SK-N-SH treated with all-trans-retinoic acid at 6 μM for 48 hours (cell line): Measurements from ENCODE around the gene CDK14.

Experiments used
- ARNTL ChIP-seq: fragments of 450-650 bp; formaldehyde crosslinking; IDR thresholded peaks from 2 replicates; pipeline ENCODE4 v1.5.0; 2020; ENCODE audit warnings: low read depth, mild to moderate bottlenecking, moderate library complexity, borderline replicate concordance
- ESRRG ChIP-seq: fragments of 250-450 bp; sonication (Bioruptor Pico); IDR thresholded peaks from 2 replicates; pipeline ENCODE4 v1.6.1; 2021; ENCODE audit warnings: mild to moderate bottlenecking
- ISL1 ChIP-seq: fragments of 250-450 bp; sonication (Bioruptor Pico); IDR thresholded peaks from 2 replicates; pipeline ENCODE4 v2.1.2; 2022; ENCODE audit warnings: mild to moderate bottlenecking, moderate library complexity
- PPARA ChIP-seq: fragments of 250-450 bp; sonication (Bioruptor Pico); IDR thresholded peaks from 2 replicates; pipeline ENCODE4 v1.5.0; 2020; ENCODE audit warnings: mild to moderate bottlenecking, borderline replicate concordance
- RARB ChIP-seq: fragments of 250-450 bp; sonication (Bioruptor Pico); IDR thresholded peaks from 2 replicates; pipeline ENCODE4 v1.8.0; 2021; ENCODE audit warnings: mild to moderate bottlenecking, moderate library complexity
- TCF4 ChIP-seq: fragments of 250-450 bp; sonication (Bioruptor Pico); IDR thresholded peaks from 2 replicates; pipeline ENCODE4 v1.8.0; 2021; ENCODE audit warnings: mild to moderate bottlenecking, moderate library complexity, borderline replicate concordance
- ZFP30 ChIP-seq: fragments of 450-650 bp; formaldehyde crosslinking; IDR thresholded peaks from 2 replicates; pipeline ENCODE4 v1.5.0; 2022; ENCODE audit warnings: mild to moderate bottlenecking, moderate library complexity
- TF ChIP-seq, protein P1 (sequence below): fragments of 250-450 bp; sonication (Bioruptor Pico); IDR thresholded peaks from 2 replicates; pipeline ENCODE4 v1.8.0; 2020; ENCODE audit warnings: mild to moderate bottlenecking, moderate library complexity, borderline replicate concordance
- TF ChIP-seq, protein P2 (sequence below): fragments of 250-450 bp; sonication (Bioruptor Pico); IDR thresholded peaks from 2 replicates; pipeline ENCODE4 v1.5.1; 2020; ENCODE audit warnings: low read depth, mild to moderate bottlenecking, moderate library complexity

DNA sequence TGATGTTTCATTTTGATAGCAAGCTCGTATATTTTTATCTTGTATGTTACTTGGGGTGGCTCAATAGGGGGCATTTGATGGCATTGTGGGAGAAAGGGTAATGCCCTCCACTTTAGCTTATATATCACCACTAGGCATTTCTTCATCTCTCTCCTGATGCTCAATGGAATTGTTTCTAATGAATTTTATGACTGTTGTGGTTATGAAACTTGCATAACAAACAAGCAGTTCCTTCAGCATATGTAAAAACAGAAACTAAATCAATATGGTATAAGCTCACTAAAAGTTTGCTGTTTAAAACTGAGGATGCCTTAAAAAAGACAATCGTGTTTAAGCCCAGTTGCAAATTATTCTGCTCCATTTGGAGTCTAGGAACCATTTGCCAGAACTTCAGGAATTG is 75.5 kb downstream of the CDK14 start:
- TF ChIP-seq, protein P1, sequence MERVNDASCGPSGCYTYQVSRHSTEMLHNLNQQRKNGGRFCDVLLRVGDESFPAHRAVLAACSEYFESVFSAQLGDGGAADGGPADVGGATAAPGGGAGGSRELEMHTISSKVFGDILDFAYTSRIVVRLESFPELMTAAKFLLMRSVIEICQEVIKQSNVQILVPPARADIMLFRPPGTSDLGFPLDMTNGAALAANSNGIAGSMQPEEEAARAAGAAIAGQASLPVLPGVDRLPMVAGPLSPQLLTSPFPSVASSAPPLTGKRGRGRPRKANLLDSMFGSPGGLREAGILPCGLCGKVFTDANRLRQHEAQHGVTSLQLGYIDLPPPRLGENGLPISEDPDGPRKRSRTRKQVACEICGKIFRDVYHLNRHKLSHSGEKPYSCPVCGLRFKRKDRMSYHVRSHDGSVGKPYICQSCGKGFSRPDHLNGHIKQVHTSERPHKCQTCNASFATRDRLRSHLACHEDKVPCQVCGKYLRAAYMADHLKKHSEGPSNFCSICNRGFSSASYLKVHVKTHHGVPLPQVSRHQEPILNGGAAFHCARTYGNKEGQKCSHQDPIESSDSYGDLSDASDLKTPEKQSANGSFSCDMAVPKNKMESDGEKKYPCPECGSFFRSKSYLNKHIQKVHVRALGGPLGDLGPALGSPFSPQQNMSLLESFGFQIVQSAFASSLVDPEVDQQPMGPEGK (CRISPR knock-in tag), result no peak
- TF ChIP-seq ZFP30 (CRISPR knock-in tag), result no peak
- no peak for TF ChIP-seq ESRRG (CRISPR knock-in tag)
- TF ChIP-seq ISL1 (CRISPR knock-in tag), result no peak
- no peak for TF ChIP-seq PPARA
- TF ChIP-seq ARNTL (CRISPR knock-in tag), result no peak
- TF ChIP-seq TCF4 (CRISPR knock-in tag), result no peak
- TF ChIP-seq, protein P2, sequence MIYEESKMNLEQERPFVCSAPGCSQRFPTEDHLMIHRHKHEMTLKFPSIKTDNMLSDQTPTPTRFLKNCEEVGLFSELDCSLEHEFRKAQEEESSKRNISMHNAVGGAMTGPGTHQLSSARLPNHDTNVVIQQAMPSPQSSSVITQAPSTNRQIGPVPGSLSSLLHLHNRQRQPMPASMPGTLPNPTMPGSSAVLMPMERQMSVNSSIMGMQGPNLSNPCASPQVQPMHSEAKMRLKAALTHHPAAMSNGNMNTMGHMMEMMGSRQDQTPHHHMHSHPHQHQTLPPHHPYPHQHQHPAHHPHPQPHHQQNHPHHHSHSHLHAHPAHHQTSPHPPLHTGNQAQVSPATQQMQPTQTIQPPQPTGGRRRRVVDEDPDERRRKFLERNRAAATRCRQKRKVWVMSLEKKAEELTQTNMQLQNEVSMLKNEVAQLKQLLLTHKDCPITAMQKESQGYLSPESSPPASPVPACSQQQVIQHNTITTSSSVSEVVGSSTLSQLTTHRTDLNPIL, result no peak
- TF ChIP-seq RARB (CRISPR knock-in tag), result no peak
